Endometrium (tissue), 2 donors: ENCODE data around the gene GNB1L.

Experiments used
- FAIRE-seq: peaks from 2 replicates; lab custom pipeline; 2012; peaks lifted over from hg19 to GRCh38; lab: Jason Lieb, UNC
- donor health status: control.
- donor health status: control.

GNB1L gene

GRCh38 chr22:19775496-19776325 lies 79.0 kb downstream of the GNB1L start:
- FAIRE-seq, result no peak

- no peak for FAIRE-seq
These were observed 80.0 kb downstream of the GNB1L start for GRCh38 chr22:19774628-19775027.

GRCh38 chr22:19773470-19774040 lies 81.1 kb downstream of the GNB1L start:
- no peak for FAIRE-seq

GRCh38 chr22:19772673-19773469 lies 81.8 kb downstream of the GNB1L start:
- no peak for FAIRE-seq

GRCh38 chr22:19772422-19772672 lies 82.3 kb downstream of the GNB1L start:
- no peak for FAIRE-seq

GRCh38 chr22:19770349-19771220 lies 84.1 kb downstream of the GNB1L start:
- FAIRE-seq, result no peak

GRCh38 chr22:19769393-19769715 lies 85.3 kb downstream of the GNB1L start:
- no peak for FAIRE-seq

GRCh38 chr22:19767427-19768341 lies 87.0 kb downstream of the GNB1L start:
- FAIRE-seq, result no peak

- FAIRE-seq, result no peak
These were observed 87.9 kb downstream of the GNB1L start for GRCh38 chr22:19766511-19767426.

- no peak for FAIRE-seq
These were observed 88.5 kb downstream of the GNB1L start for GRCh38 chr22:19766240-19766510.

GRCh38 chr22:19765477-19766239 lies 89.0 kb downstream of the GNB1L start:
- FAIRE-seq, result no peak

- FAIRE-seq, result no peak
These were observed 89.8 kb downstream of the GNB1L start for GRCh38 chr22:19764636-19765476.

GRCh38 chr22:19764299-19764593 lies 90.4 kb downstream of the GNB1L start:
- FAIRE-seq, result no peak

GRCh38 chr22:19763458-19764298 lies 91.0 kb downstream of the GNB1L start:
- no peak for FAIRE-seq

- no peak for FAIRE-seq
These were observed 91.9 kb downstream of the GNB1L start for GRCh38 chr22:19762568-19763457.

- FAIRE-seq, result no peak
These were observed 92.7 kb downstream of the GNB1L start for GRCh38 chr22:19761725-19762567.
